GM23248 (cell line): ENCODE data around the gene GDPD3. TPM values are rescaled to one million over a fixed set of nuclear protein-coding genes. Genes with fewer than 3 reads are reported as not detected.

Experiments
- DNase-seq: peaks from one replicate; pipeline ENCODE4 v3.0.0-alpha.2; 2015
- H2AFZ ChIP-seq: fragments of 200-600 bp; sonication (generic); 2 replicates; pipeline ENCODE4 v1.6.1; 2016; ENCODE audit warnings: antibody characterized with exemption
- H3F3A ChIP-seq: fragments of 200-600 bp; sonication (generic); 2 replicates; pipeline ENCODE4 v1.6.1; 2016; ENCODE audit warnings: mild to moderate bottlenecking, antibody characterized with exemption, mixed run types; ENCODE audit not compliant: insufficient read depth
- H3K27ac ChIP-seq: fragments of 200-600 bp; sonication (generic); 2 replicates; pipeline ENCODE4 v1.5.1; 2016; ENCODE audit warnings: mild to moderate bottlenecking
- H3K27me3 ChIP-seq: fragments of 200-600 bp; sonication (generic); replicated peaks from 2 replicates; pipeline ENCODE4 v1.6.1; 2016; ENCODE audit warnings: mild to moderate bottlenecking; ENCODE audit not compliant: insufficient read depth
- H3K36me3 ChIP-seq: fragments of 200-600 bp; sonication (generic); 2 replicates; pipeline ENCODE4 v1.6.1; 2016; ENCODE audit warnings: low read depth, mild to moderate bottlenecking
- H3K4me1 ChIP-seq: fragments of 200-600 bp; sonication (generic); 2 replicates; pipeline ENCODE4 v1.6.1; 2016; ENCODE audit warnings: mild to moderate bottlenecking; ENCODE audit not compliant: insufficient read depth
- H3K4me2 ChIP-seq: fragments of 200-600 bp; sonication (generic); one replicate; pipeline ENCODE4 v1.6.1; 2016; ENCODE audit warnings: mild to moderate bottlenecking; ENCODE audit not compliant: unreplicated experiment
- H3K4me3 ChIP-seq: fragments of 200-600 bp; sonication (generic); 2 replicates; pipeline ENCODE4 v1.5.1; 2016; ENCODE audit warnings: mild to moderate bottlenecking
- H3K79me2 ChIP-seq: fragments of 200-600 bp; sonication (generic); 2 replicates; pipeline ENCODE4 v1.6.1; 2016; ENCODE audit warnings: mild to moderate bottlenecking; ENCODE audit not compliant: insufficient read depth
- H3K9ac ChIP-seq: fragments of 200-600 bp; sonication (generic); 2 replicates; pipeline ENCODE4 v1.6.1; 2016; ENCODE audit warnings: mild to moderate bottlenecking
- H3K9me2 ChIP-seq: fragments of 200-600 bp; sonication (generic); 2 replicates; pipeline ENCODE4 v1.6.1; 2016; ENCODE audit warnings: mixed run types, mild to moderate bottlenecking, moderate library complexity; ENCODE audit not compliant: insufficient read depth
- H3K9me3 ChIP-seq: fragments of 200-600 bp; sonication (generic); one replicate; pipeline ENCODE4 v1.6.1; 2017; ENCODE audit warnings: low read depth
- H4K20me1 ChIP-seq: fragments of 200-600 bp; sonication (generic); 2 replicates; pipeline ENCODE4 v1.6.0; 2016; ENCODE audit not compliant: insufficient read depth
- EZH2 ChIP-seq: fragments of 200-600 bp; sonication (generic); IDR thresholded peaks from 2 replicates; pipeline ENCODE4 v1.6.1; 2018; ENCODE audit warnings: antibody characterized with exemption, mild to moderate bottlenecking; ENCODE audit not compliant: insufficient read depth, poor library complexity, severe bottlenecking
- EZH2phosphoT487 ChIP-seq: fragments of 200-600 bp; sonication (generic); IDR thresholded peaks from 2 replicates; pipeline ENCODE4 v1.6.1; 2018; ENCODE audit warnings: antibody characterized with exemption, moderate library complexity, mild to moderate bottlenecking, low read depth; ENCODE audit not compliant: insufficient read depth
- WGBS, 2 experiments: methylation state at CpG; one replicate each; pipeline ENCODE4 v1.1.6; 2015 to 2017; ENCODE audit warnings: low lambda C conversion rate in 2 of 2, low coverage in 1 of 2; ENCODE audit errors: missing lambda C conversion rate in 2 of 2; 5-methylcytosine and 5-hydroxymethylcytosine counted together
- in situ Hi-C: fragments of 300-500 bp; cut with MboI; formaldehyde crosslinking; loops from 2 replicates; pipeline ENCODE4 v1.15.0; 2020
- polyA plus RNA-seq: library from polyadenylated mRNA; unstranded; fragments of >200 nt; fragmentation: Nextera tagmentation; extraction: Ambion mirVana; gene quantifications from 2 replicates; pipeline ENCODE4 v1.2.1, GENCODE V29; 2016
- total RNA-seq: library from RNA; depleted of rRNA; stranded (reverse); fragments of >200 nt; shearing (Covaris generic); gene quantifications from 2 replicates; pipeline ENCODE4 v1.2.3, GENCODE V29; 2014

GDPD3 gene
- total and polyA plus RNA-seq, 2 experiments from 2014 or later, result 0.22 to 1.2 TPM

DNA sequence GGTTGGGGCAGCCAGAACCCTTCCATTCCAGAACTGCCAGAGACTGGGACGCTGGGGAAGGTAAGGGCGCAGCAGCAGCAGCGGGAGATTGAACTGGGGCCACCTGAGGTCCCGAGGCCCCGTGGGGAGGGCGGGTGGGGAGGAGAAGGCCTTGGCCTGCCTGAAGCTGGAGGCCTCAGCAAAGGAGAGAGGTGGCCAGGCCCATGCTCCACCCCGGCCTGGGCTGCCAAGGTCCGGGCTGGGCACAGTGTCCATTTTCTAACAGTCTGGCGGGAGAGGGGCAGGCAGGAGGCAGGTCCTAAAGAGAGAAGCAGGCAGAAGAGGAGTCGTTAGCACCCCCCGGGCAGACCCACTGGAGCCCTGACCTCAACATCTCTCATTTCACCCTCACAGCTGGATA lies 1.1 kb upstream of the GDPD3 start:
- no peaks in the 10 kb centered on the region for H3F3A ChIP-seq
- H3K4me2 ChIP-seq, result no peak overlapping the region
- H4K20me1 ChIP-seq, result no peaks in the 10 kb centered on the region
- H3K9me3 ChIP-seq, result no peaks in the 10 kb centered on the region
- no peak overlapping the region for H3K9ac ChIP-seq
- no peak for DNase-seq
- H3K27me3 ChIP-seq, result no peaks in the 10 kb centered on the region
- H3K4me1 ChIP-seq, result peaks cover 9% of the 10 kb centered on the region
- H3K36me3 ChIP-seq, result peaks cover 4% of the 10 kb centered on the region
- TF ChIP-seq EZH2 (no peak), EZH2phosphoT487 (no peak)
- no peak overlapping the region for H3K27ac ChIP-seq
- H3K4me3 ChIP-seq, result no peak overlapping the region
- H3K79me2 ChIP-seq, result no peaks in the 10 kb centered on the region
- no peak overlapping the region for H2AFZ ChIP-seq
- H3K9me2 ChIP-seq, result no peaks in the 10 kb centered on the region
- in situ Hi-C loops, result loop anchor here (25.0 kb wide), 1 partner anchor 298 kb away; the partner anchor contains the start of gene ZNF771
- 82 to 89% methylated on average over 7 to 11 of the region's 11 CpGs for WGBS, 2 experiments

DNA sequence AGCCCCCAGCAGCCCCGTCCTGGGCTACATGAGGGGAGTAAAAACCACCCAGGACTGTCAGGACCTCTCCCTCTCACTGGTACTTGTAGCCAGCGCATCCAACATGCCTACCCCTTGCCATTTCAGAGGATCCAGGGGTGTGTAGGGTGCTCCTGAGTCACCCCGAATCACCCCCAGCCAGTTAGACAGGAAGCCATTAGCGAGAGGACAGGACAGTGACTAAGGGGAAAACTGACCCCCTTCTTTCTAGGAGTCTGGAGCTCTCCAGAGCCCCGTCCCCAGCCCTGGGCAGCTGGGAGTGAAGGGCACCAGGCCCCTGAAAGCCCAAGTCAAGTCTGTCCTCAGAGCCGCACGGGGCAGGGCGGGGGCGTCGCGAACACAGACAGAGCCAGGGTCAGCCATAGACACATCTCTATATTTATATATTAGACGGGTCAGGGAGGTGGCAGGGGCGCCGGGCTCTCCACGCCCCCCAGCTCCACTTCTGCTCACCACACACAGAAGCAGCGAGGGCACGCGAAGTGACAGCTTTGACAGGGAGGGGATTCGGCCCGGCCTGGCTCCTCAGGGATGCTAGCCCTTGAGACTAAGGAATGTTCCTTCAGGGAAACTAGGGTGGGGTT lies 485 bp upstream of the GDPD3 start:
- in situ Hi-C loops, result loop anchor here (25.0 kb wide), 1 partner anchor 298 kb away; the partner anchor contains the start of gene ZNF771
- TF ChIP-seq EZH2phosphoT487, result no peak
- TF ChIP-seq EZH2, result no peak
- Histone ChIP-seq H3K9me2 (no peaks in the 10 kb centered on the region), H4K20me1 (no peaks in the 10 kb centered on the region), H3K4me3 (no peak overlapping the region), H3K4me1 (peaks cover 9% of the 10 kb centered on the region), H3K9ac (no peak overlapping the region), H3F3A (no peaks in the 10 kb centered on the region), H3K27ac (no peak overlapping the region), H3K79me2 (no peaks in the 10 kb centered on the region), H3K27me3 (no peaks in the 10 kb centered on the region), H3K9me3 (no peaks in the 10 kb centered on the region), H3K36me3 (no peaks in the 10 kb centered on the region; the same call in 1 of the 2 replicates), H2AFZ (no peak overlapping the region), H3K4me2 (no peak overlapping the region)
- DNase-seq, result peak; percentile 63
- WGBS, 2 experiments, result 75 to 77% methylated on average over 20 of the region's 20 CpGs

DNA sequence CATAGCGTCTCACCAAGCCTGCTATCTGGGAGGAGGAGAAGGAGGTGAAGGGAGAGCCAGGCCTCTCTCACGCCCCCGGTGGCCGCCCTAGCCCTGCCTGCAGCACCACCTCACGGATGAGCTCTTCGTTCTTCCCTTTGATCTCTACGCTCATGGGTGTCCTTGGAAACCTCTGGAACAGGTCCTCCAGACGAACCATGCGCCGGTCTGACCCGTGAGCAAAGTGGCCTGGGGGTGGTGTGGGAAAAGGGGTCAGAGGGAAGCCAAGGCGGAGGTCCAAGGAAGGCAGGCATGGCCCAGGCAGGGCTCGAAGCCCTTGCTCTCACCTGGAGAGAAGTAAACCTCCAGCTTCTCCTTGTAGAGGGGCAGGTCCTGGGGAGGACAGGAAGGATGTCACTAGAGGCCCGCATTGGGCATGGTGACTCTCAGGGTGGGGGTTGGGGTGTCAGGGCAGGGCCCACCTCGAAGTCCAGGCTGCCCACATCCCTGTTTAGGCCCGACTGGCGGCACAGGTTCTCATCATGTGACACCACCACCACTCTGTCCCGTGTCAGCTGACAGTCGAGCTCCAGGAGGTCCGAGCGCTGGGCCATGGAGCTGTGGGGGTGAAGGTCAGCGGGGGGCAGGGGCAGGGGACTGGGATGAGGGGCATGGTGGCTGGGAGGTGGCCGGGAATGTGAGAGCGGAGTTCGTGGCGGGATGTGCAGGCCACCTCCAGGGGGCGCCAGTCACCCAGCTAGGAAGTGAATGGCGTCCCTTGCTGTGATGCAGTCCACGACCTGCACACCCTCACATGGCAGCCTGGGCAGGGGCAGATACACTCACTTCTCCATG lies 923 bp downstream of the GDPD3 start:
- Histone ChIP-seq H3K9ac (no peak overlapping the region), H3F3A (no peaks in the 10 kb centered on the region), H2AFZ (no peak overlapping the region), H3K9me3 (no peaks in the 10 kb centered on the region), H4K20me1 (no peaks in the 10 kb centered on the region), H3K27me3 (no peaks in the 10 kb centered on the region), H3K4me3 (no peak overlapping the region), H3K79me2 (no peaks in the 10 kb centered on the region), H3K27ac (no peak overlapping the region), H3K36me3 (no peaks in the 10 kb centered on the region; the same call in 1 of the 2 replicates), H3K9me2 (no peaks in the 10 kb centered on the region), H3K4me2 (no peak overlapping the region), H3K4me1 (peaks cover 9% of the 10 kb centered on the region)
- DNase-seq, result peak; percentile 69
- in situ Hi-C loops, result loop anchor here (25.0 kb wide), 1 partner anchor 300 kb away; the partner anchor contains the start of gene ZNF771
- no peak for TF ChIP-seq EZH2phosphoT487
- TF ChIP-seq EZH2, result no peak
- 81 to 83% methylated on average over 24 to 29 of the region's 29 CpGs for WGBS, 2 experiments

DNA sequence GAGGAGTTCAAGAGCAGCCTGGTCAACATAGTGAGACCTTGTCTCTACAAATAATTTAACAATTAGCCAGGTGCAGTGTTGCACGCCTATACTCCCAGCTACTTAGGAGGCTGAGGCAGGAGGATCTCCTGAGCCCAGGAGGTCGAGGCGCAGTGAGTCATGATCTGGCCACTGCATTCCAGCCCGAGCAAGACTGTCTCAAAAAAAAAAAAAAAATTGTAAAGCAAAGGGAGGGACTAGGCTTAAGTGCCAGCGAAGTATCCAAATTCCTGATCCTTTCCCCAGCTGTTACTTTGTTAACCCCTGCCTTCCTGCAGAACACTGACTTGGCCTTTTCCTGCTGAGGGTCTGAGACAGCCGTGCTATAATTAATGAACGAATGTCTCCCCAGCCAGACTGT lies 2.7 kb downstream of the GDPD3 start:
- Histone ChIP-seq H3K79me2 (no peaks in the 10 kb centered on the region), H3K4me1 (peaks cover 9% of the 10 kb centered on the region), H3K27me3 (no peaks in the 10 kb centered on the region), H3K36me3 (no peaks in the 10 kb centered on the region; the same call in 1 of the 2 replicates), H3K4me2 (no peak overlapping the region), H2AFZ (no peak overlapping the region), H3K27ac (no peak overlapping the region), H3F3A (no peaks in the 10 kb centered on the region), H3K9me2 (no peaks in the 10 kb centered on the region), H3K4me3 (no peak overlapping the region), H4K20me1 (no peaks in the 10 kb centered on the region), H3K9ac (no peak overlapping the region), H3K9me3 (no peaks in the 10 kb centered on the region)
- 63 to 67% methylated on average over 7 of the region's 7 CpGs for WGBS, 2 experiments
- no peak for DNase-seq
- TF ChIP-seq EZH2phosphoT487, result no peak
- no peak for TF ChIP-seq EZH2
- in situ Hi-C loops, result loop anchor here (25.0 kb wide), 1 partner anchor 302 kb away; the partner anchor contains the start of gene ZNF771
